K562 (cell line): Measurements from ENCODE around the gene ACOT7. TPM values are rescaled to one million over a fixed set of nuclear protein-coding genes. Genes with fewer than 3 reads are reported as not detected.

Source experiments
- ATAC-seq: fragments of 200-7000 bp; cut with Tn5 transposase; 3 replicates; pipeline ENCODE4 v1.9.1; 2020; ENCODE audit warnings: moderate library complexity
- BruUV-seq: library from RNA; stranded (reverse); fragments of 400-500 nt; replicated peaks from 2 replicates; lab custom pipeline; 2021; lab: Mats Ljungman, UMichigan
- CTCF ChIA-PET: fragments of 300-600 bp; formaldehyde crosslinking; extraction: SDS; loops from one replicate; lab custom pipeline; 2021; ENCODE audit warnings: low intra/inter-chr PET ratio; lab: Yijun Ruan, JAX
- POLR2A ChIA-PET: fragments of 300-600, 350-650 bp; sonication (Branson Sonifier 250); formaldehyde crosslinking; extraction: SDS; loops from one replicate; lab custom pipeline; 2021; ENCODE audit warnings: antibody characterized with exemption, inconsistent platforms; lab: Yijun Ruan, JAX
- DNase-seq, 4 experiments: peaks; one replicate each; pipeline versions ENCODE4 v3.0.0 to v3.0.0-alpha.2; 2011 to 2018; ENCODE audit warnings: low spot score in 3 of 4, mixed read lengths in 3 of 4; ENCODE audit errors: extremely low read depth in 1 of 4
- FAIRE-seq: peaks from 2 replicates; lab custom pipeline; 2011; peaks lifted over from hg19 to GRCh38; lab: Jason Lieb, UNC
- H2AFZ ChIP-seq: 2 replicates; pipeline ENCODE4 v1.6.0; 2011; ENCODE audit warnings: low read depth, low read length, control low read depth, inconsistent platforms
- H3K27ac ChIP-seq: fragments of 200-600 bp; 3 replicates; pipeline ENCODE4 v1.8.0; 2011; ENCODE audit warnings: low read depth, mild to moderate bottlenecking, control low read depth, inconsistent platforms, low read length, moderate library complexity, mixed read lengths; ENCODE audit errors: extremely low read depth
- H3K27me3 ChIP-seq, 2 experiments: fragments of 300-600 bp in 1 of 2; 2 replicates in 1 of 2; 3 replicates in 1 of 2; pipeline versions ENCODE4 v1.6.0 to v1.8.0; 2011; ENCODE audit warnings: inconsistent platforms in 2 of 2, low read length in 2 of 2, mild to moderate bottlenecking in 1 of 2, mixed read lengths in 1 of 2, moderate library complexity in 1 of 2; ENCODE audit not compliant: control insufficient read depth in 2 of 2, insufficient read depth in 2 of 2
- H3K36me3 ChIP-seq: fragments of 300-600 bp; 3 replicates; pipeline ENCODE4 v1.8.0; 2011; ENCODE audit warnings: mild to moderate bottlenecking, low read length, inconsistent platforms; ENCODE audit not compliant: control insufficient read depth, insufficient read depth
- H3K4me1 ChIP-seq, 2 experiments: fragments of 200-600 bp in 1 of 2; replicated peaks in 1 of 2; 2 replicates in 1 of 2; 3 replicates in 1 of 2; pipeline versions ENCODE4 v1.5.1 to v1.8.0; 2011; ENCODE audit warnings: inconsistent platforms in 2 of 2, low read length in 2 of 2, mild to moderate bottlenecking in 1 of 2, mixed read lengths in 1 of 2, moderate library complexity in 1 of 2; ENCODE audit not compliant: control insufficient read depth in 2 of 2, insufficient read depth in 2 of 2
- H3K4me2 ChIP-seq: 2 replicates; pipeline ENCODE4 v1.6.1; 2011; ENCODE audit warnings: low read length, control low read depth, inconsistent platforms, mixed read lengths; ENCODE audit not compliant: insufficient read depth
- H3K4me3 ChIP-seq: fragments of 200-600 bp; sonication (generic), shearing (Covaris generic); 2 replicates; pipeline ENCODE4 v1.5.1; 2016; ENCODE audit warnings: control low read depth, inconsistent platforms
- H3K79me2 ChIP-seq: fragments of 200-600 bp; 3 replicates; pipeline ENCODE4 v1.8.0; 2011; ENCODE audit warnings: low read length, inconsistent platforms; ENCODE audit not compliant: control insufficient read depth, insufficient read depth
- H3K9ac ChIP-seq, 2 experiments: 2 replicates each; pipeline versions ENCODE4 v1.6.0 to v1.6.1; 2011; ENCODE audit warnings: low read depth in 2 of 2, low read length in 2 of 2, control low read depth in 1 of 2, inconsistent platforms in 1 of 2, mild to moderate bottlenecking in 1 of 2, mixed read lengths in 1 of 2; ENCODE audit not compliant: insufficient read depth in 1 of 2
- H3K9me1 ChIP-seq: one replicate; pipeline ENCODE4 v1.6.0; 2011; ENCODE audit warnings: inconsistent platforms, mild to moderate bottlenecking, low read length, moderate library complexity; ENCODE audit not compliant: control insufficient read depth, insufficient read depth
- H3K9me3 ChIP-seq: replicated peaks from 2 replicates; pipeline ENCODE4 v1.5.1; 2011; ENCODE audit warnings: low read depth, low read length, inconsistent platforms; ENCODE audit not compliant: control insufficient read depth, insufficient read depth
- H4K20me1 ChIP-seq: replicated peaks from 2 replicates; pipeline ENCODE4 v1.6.1; 2011; ENCODE audit warnings: low read length, inconsistent platforms, mixed read lengths; ENCODE audit not compliant: control insufficient read depth, insufficient read depth
- ARID2 ChIP-seq: fragments of 450-650 bp; IDR thresholded peaks from 2 replicates; pipeline ENCODE4 v1.6.1; 2017; ENCODE audit warnings: antibody characterized with exemption, mild to moderate bottlenecking
- ATF3 ChIP-seq, 2 experiments: fragments of 450-650 bp in 1 of 2; sonication (generic) in 1 of 2; formaldehyde crosslinking in 1 of 2; IDR thresholded peaks in 1 of 2; conservative IDR thresholded peaks in 1 of 2; 2 replicates each; pipeline versions ENCODE4 v1.6.1 to v1.8.1; 2016 to 2023; ENCODE audit warnings: mild to moderate bottlenecking in 2 of 2, moderate library complexity in 2 of 2, inconsistent platforms in 1 of 2, missing genetic modification reagents in 1 of 2
- BCL6 ChIP-seq: fragments of 250-450 bp; sonication (Bioruptor Pico); IDR thresholded peaks from 2 replicates; pipeline ENCODE4 v1.4.0; 2020
- BRD4 ChIP-seq: fragments of 200-600 bp; sonication (generic); IDR thresholded peaks from 2 replicates; pipeline ENCODE4 v1.6.1; 2017; ENCODE audit warnings: inconsistent platforms
- BRF1 ChIP-seq: IDR thresholded peaks from 3 replicates; pipeline ENCODE4 v1.6.1; 2011; ENCODE audit warnings: borderline replicate concordance, mild to moderate bottlenecking; ENCODE audit not compliant: insufficient read length; ENCODE audit errors: extremely low read depth
- HNRNPL ChIP-seq: fragments of 200-400 bp; formaldehyde crosslinking; IDR thresholded peaks from 2 replicates; pipeline ENCODE4 v1.6.1; 2017; ENCODE audit warnings: low read depth, mild to moderate bottlenecking, low read length
- IRF2 ChIP-seq: sonication (generic); formaldehyde crosslinking; IDR thresholded peaks from 2 replicates; pipeline ENCODE4 v1.8.1; 2022; ENCODE audit warnings: mild to moderate bottlenecking, missing genetic modification reagents
- KDM2B ChIP-seq: fragments of 250-450 bp; sonication (Bioruptor Pico); IDR thresholded peaks from 2 replicates; pipeline ENCODE4 v1.8.0; 2021; ENCODE audit warnings: mild to moderate bottlenecking, moderate library complexity
- KHSRP ChIP-seq: fragments of 450-650 bp; IDR thresholded peaks from 2 replicates; pipeline ENCODE4 v1.6.1; 2017
- MED1 ChIP-seq: sonication (generic); formaldehyde crosslinking; IDR thresholded peaks from 2 replicates; pipeline ENCODE4 v1.8.1; 2023; ENCODE audit warnings: missing genetic modification reagents, borderline replicate concordance
- MYNN ChIP-seq, 2 experiments: sonication (generic); formaldehyde crosslinking in 1 of 2; IDR thresholded peaks; 2 replicates each; pipeline versions ENCODE4 v1.5.0 to v1.6.1; 2016 to 2020; ENCODE audit warnings: antibody characterized with exemption in 1 of 2, missing genetic modification reagents in 1 of 2
- NFXL1 ChIP-seq: fragments of 450-650 bp; formaldehyde crosslinking; IDR thresholded peaks from 2 replicates; pipeline ENCODE4 v1.4.0; 2021; ENCODE audit warnings: mild to moderate bottlenecking
- PHF21A ChIP-seq: fragments of 450-650 bp; IDR thresholded peaks from 2 replicates; pipeline ENCODE4 v1.6.1; 2017; ENCODE audit warnings: low read depth, borderline replicate concordance
- POLR2AphosphoS5 ChIP-seq: IDR thresholded peaks from 2 replicates; pipeline ENCODE4 v1.6.1; 2011; ENCODE audit warnings: mild to moderate bottlenecking, low read depth, low read length, moderate library complexity; ENCODE audit not compliant: control insufficient read depth, insufficient read depth
- POLR2B ChIP-seq: fragments of 450-650 bp; IDR thresholded peaks from 2 replicates; pipeline ENCODE4 v1.6.1; 2018; ENCODE audit warnings: low read depth; ENCODE audit not compliant: partially characterized antibody
- RBFOX2 ChIP-seq: fragments of 200-400 bp; formaldehyde crosslinking; IDR thresholded peaks from 2 replicates; pipeline ENCODE4 v1.6.1; 2017; ENCODE audit warnings: low read depth, mild to moderate bottlenecking, low read length, moderate library complexity
- RFX7 ChIP-seq: fragments of 250-450 bp; sonication (Bioruptor Pico); IDR thresholded peaks from 2 replicates; pipeline ENCODE4 v1.5.1; 2021; ENCODE audit warnings: mild to moderate bottlenecking
- TOE1 ChIP-seq, 2 experiments: fragments of 450-650 bp in 1 of 2; sonication (generic) in 1 of 2; formaldehyde crosslinking in 1 of 2; IDR thresholded peaks; 2 replicates each; pipeline versions ENCODE4 v1.7.1 to v1.8.0; 2016 to 2022; ENCODE audit warnings: borderline replicate concordance in 2 of 2, mild to moderate bottlenecking in 2 of 2, antibody characterized with exemption in 1 of 2, inconsistent platforms in 1 of 2, low read depth in 1 of 2, missing genetic modification reagents in 1 of 2, moderate library complexity in 1 of 2
- ZBTB7A ChIP-seq: IDR thresholded peaks from 2 replicates; pipeline ENCODE4 v1.6.1; 2011; ENCODE audit warnings: low read depth, mild to moderate bottlenecking, low read length, moderate library complexity, borderline replicate concordance; ENCODE audit not compliant: control insufficient read depth
- ZNF311 ChIP-seq: fragments of 250-450 bp; sonication (Bioruptor Pico); IDR thresholded peaks from 2 replicates; pipeline ENCODE4 v1.4.0; 2020; ENCODE audit warnings: mild to moderate bottlenecking, moderate library complexity
- ZNF316 ChIP-seq: fragments of 450-650 bp; IDR thresholded peaks from 2 replicates; pipeline ENCODE4 v1.6.1; 2016
- WGBS: fragments of 100-300 bp; shearing (Covaris generic); methylation state at CpG from one replicate; pipeline ENCODE4 v1.1.6; 2016; ENCODE audit warnings: low coverage, mixed read lengths; ENCODE audit not compliant: insufficient coverage; ENCODE audit errors: missing lambda C conversion rate; 5-methylcytosine and 5-hydroxymethylcytosine counted together
- in situ Hi-C: fragments of 300-500 bp; cut with MboI; formaldehyde crosslinking; loops from 4 replicates; pipeline ENCODE4 v1.15.0; 2018; ENCODE audit warnings: inconsistent platforms, mixed read lengths
- intact Hi-C: fragments of 100-400 bp; cut with micrococcal nuclease; formaldehyde crosslinking; loops from 2 replicates; pipeline ENCODE4 v1.14.2; 2022
- polyA plus RNA-seq, 8 experiments: library from polyadenylated mRNA; depleted of rRNA in 4 of 8; stranded (reverse) in 5 of 8; unstranded in 3 of 8; fragments of >200 nt; fragmentation: Nextera tagmentation in 2 of 8; fragmentation: Illumina TruSeq in 1 of 8; extraction: Ambion mirVana in 2 of 8; extraction: Trizol in 1 of 8; gene quantifications; 2 replicates each; pipeline versions ENCODE4 v1.2.1 to v1.2.3, GENCODE V29; 2011 to 2014; ENCODE audit warnings: inconsistent platforms in 1 of 8, missing spikeins in 1 of 8
- total RNA-seq, 7 experiments: library from RNA; depleted of rRNA in 6 of 7; stranded (reverse); fragments of >200 nt in 6 of 7; fragmentation: Illumina TruSeq in 2 of 7; extraction: Trizol in 2 of 7; gene quantifications; 2 replicates each; pipeline versions ENCODE4 v1.2.1 to v1.2.3, GENCODE V29; 2011 to 2021; ENCODE audit warnings: low replicate concordance in 1 of 7
- TF ChIP-seq, protein P1 (sequence below): sonication (generic); formaldehyde crosslinking; IDR thresholded peaks from 2 replicates; pipeline ENCODE4 v1.8.0; 2022; ENCODE audit warnings: missing genetic modification reagents, mild to moderate bottlenecking, moderate library complexity, borderline replicate concordance

Gene ACOT7
- total and polyA plus RNA-seq, 9 of the 15 experiments (the other 6 are each of a cell fraction or from before 2014, with no cell fraction given), result 7.0 to 92.6 (median 37.2) TPM

GRCh38 chr1:6438047-6438525 is 44.5 kb upstream of the ACOT7 start:
- Histone ChIP-seq H3K9me3 (no peaks in the 10 kb centered on the region), H3K9me1 (no peaks in the 10 kb centered on the region), H3K4me2 (no peak overlapping the region), H3K79me2 (no peaks in the 10 kb centered on the region), H3K27ac (no peak overlapping the region), H3K9ac (no peak overlapping the region), H2AFZ (no peak overlapping the region), H3K4me1 (peaks cover 0 to 20% of the 10 kb centered on the region in 2 experiments; a peak in 2 of 5 replicates), H3K4me3 (no peak overlapping the region), H4K20me1 (peaks cover 26% of the 10 kb centered on the region), H3K27me3 (peaks cover 6 to 51% of the 10 kb centered on the region in 2 experiments; a peak in 4 of 5 replicates), H3K36me3 (no peaks in the 10 kb centered on the region)
- BruUV-seq, result no TSS peak
- ATAC-seq (peak; percentile 79), DNase-seq (peak; percentile 79 to 90 (median 86)), FAIRE-seq (peak; percentile 87)
- intact Hi-C loops (loop anchor here (1.0 to 5.0 kb wide), 5 partner anchors 15 to 192 kb away; no protein-coding TSS in a partner anchor), in situ Hi-C loops (no loop called here)
- CTCF ChIA-PET, result interaction anchor here (0.8 to 1.8 kb wide), 6 partner anchors 13 to 191 kb away, joined by 3 to 19 read pairs (median 7); partner anchors contain the start of gene ESPN
- POLR2A ChIA-PET, result interaction anchor here (0.6 to 1.9 kb wide), 7 partner anchors 12 to 844 kb away, joined by 3 to 7 read pairs (median 4); no protein-coding TSS in a partner anchor
- WGBS, result under 1% methylated on average over 5 of the region's 5 CpGs
- TF ChIP-seq KDM2B, result no peak
- TF ChIP-seq POLR2B, result no peak
- no peak for TF ChIP-seq BRD4
- no peak for TF ChIP-seq ZNF311 (CRISPR knock-in tag)
- no peak for TF ChIP-seq RFX7 (CRISPR knock-in tag)
- TF ChIP-seq, protein P1, sequence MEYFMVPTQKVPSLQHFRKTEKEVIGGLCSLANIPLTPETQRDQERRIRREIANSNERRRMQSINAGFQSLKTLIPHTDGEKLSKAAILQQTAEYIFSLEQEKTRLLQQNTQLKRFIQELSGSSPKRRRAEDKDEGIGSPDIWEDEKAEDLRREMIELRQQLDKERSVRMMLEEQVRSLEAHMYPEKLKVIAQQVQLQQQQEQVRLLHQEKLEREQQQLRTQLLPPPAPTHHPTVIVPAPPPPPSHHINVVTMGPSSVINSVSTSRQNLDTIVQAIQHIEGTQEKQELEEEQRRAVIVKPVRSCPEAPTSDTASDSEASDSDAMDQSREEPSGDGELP (CRISPR knock-in tag), result 0 out of 2 replicates have a peak, but pooled peaks have one; percentile 40
- TF ChIP-seq PHF21A, result no peak
- TF ChIP-seq IRF2, result no peak
- peak; percentile 71; the same call in 1 of the 2 replicates for TF ChIP-seq ZBTB7A
- no peak for TF ChIP-seq KHSRP
- TF ChIP-seq TOE1 (IDR thresholded peaks at IDR 0.05; ENCODE audit: borderline replicate concordance), result no peak
- no peak for TF ChIP-seq TOE1 (CRISPR knock-in tag; IDR thresholded peaks at IDR 0.05; ENCODE audit: borderline replicate concordance, low read depth)
- TF ChIP-seq BCL6 (CRISPR knock-in tag), result no peak
- TF ChIP-seq HNRNPL, result no peak
- no peak for TF ChIP-seq ZNF316
- no peak for TF ChIP-seq MYNN (IDR thresholded peaks at IDR 0.05)
- no peak for TF ChIP-seq MYNN (CRISPR knock-in tag; IDR thresholded peaks at IDR 0.05)
- no peak for TF ChIP-seq BRF1
- TF ChIP-seq RBFOX2, result no peak
- no peak for TF ChIP-seq POLR2AphosphoS5
- no peak for TF ChIP-seq ARID2
- no peak for TF ChIP-seq ATF3 (IDR thresholded peaks at IDR 0.05)
- no peak for TF ChIP-seq ATF3 (CRISPR knock-in tag; conservative IDR thresholded peaks at IDR 0.05)
- no peak for TF ChIP-seq MED1
- TF ChIP-seq NFXL1 (CRISPR knock-in tag), result no peak
